GM23248 (cell line): Measurements from ENCODE around the gene ZFP92.

ENCODE experiments used
- EZH2 ChIP-seq: fragments of 200-600 bp; sonication (generic); IDR thresholded peaks from 2 replicates; pipeline ENCODE4 v1.6.1; 2018; ENCODE audit warnings: antibody characterized with exemption, mild to moderate bottlenecking; ENCODE audit not compliant: insufficient read depth, poor library complexity, severe bottlenecking
- EZH2phosphoT487 ChIP-seq: fragments of 200-600 bp; sonication (generic); IDR thresholded peaks from 2 replicates; pipeline ENCODE4 v1.6.1; 2018; ENCODE audit warnings: antibody characterized with exemption, moderate library complexity, mild to moderate bottlenecking, low read depth; ENCODE audit not compliant: insufficient read depth

DNA sequence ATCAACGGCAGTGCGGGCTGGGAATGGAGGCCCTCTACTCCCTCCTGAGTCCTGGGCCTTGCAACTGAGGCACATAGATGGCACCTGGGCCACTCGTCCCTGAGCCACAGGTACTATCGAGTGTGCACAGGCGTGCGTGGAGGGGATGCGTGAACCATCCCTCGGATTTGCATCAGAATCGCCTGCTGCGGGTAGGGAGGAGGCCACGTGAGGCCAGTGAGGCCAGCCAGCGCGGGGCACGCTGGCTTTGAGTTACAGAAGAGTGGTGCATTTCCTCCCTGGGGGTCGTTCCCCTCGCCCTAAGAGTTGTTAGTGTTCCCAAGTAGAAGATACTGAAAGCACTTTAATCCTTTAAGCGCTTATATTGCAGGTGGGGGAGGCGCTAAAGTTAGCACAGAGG is 10.6 kb downstream of the ZFP92 start:
- TF ChIP-seq EZH2 (no peak), EZH2phosphoT487 (no peak)
